K562 (cell line): ENCODE data around the gene NELFA. TPM values are rescaled to one million over a fixed set of nuclear protein-coding genes. Genes with fewer than 3 reads are reported as not detected.

Experiments used
- ATAC-seq: fragments of 200-7000 bp; cut with Tn5 transposase; 3 replicates; pipeline ENCODE4 v1.9.1; 2020; ENCODE audit warnings: moderate library complexity
- BruUV-seq: library from RNA; stranded (reverse); fragments of 400-500 nt; replicated peaks from 2 replicates; lab custom pipeline; 2021; lab: Mats Ljungman, UMichigan
- CTCF ChIA-PET: fragments of 300-600 bp; formaldehyde crosslinking; extraction: SDS; loops from one replicate; lab custom pipeline; 2021; ENCODE audit warnings: low intra/inter-chr PET ratio; lab: Yijun Ruan, JAX
- POLR2A ChIA-PET: fragments of 300-600, 350-650 bp; sonication (Branson Sonifier 250); formaldehyde crosslinking; extraction: SDS; loops from one replicate; lab custom pipeline; 2021; ENCODE audit warnings: antibody characterized with exemption, inconsistent platforms; lab: Yijun Ruan, JAX
- DNase-seq, 4 experiments: peaks; one replicate each; pipeline versions ENCODE4 v3.0.0 to v3.0.0-alpha.2; 2011 to 2018; ENCODE audit warnings: low spot score in 3 of 4, mixed read lengths in 3 of 4; ENCODE audit errors: extremely low read depth in 1 of 4
- FAIRE-seq: peaks from 2 replicates; lab custom pipeline; 2011; peaks lifted over from hg19 to GRCh38; lab: Jason Lieb, UNC
- H2AFZ ChIP-seq: 2 replicates; pipeline ENCODE4 v1.6.0; 2011; ENCODE audit warnings: low read depth, low read length, control low read depth, inconsistent platforms
- H3K27ac ChIP-seq: fragments of 200-600 bp; 3 replicates; pipeline ENCODE4 v1.8.0; 2011; ENCODE audit warnings: low read depth, mild to moderate bottlenecking, control low read depth, inconsistent platforms, low read length, moderate library complexity, mixed read lengths; ENCODE audit errors: extremely low read depth
- H3K27me3 ChIP-seq, 2 experiments: fragments of 300-600 bp in 1 of 2; 2 replicates in 1 of 2; 3 replicates in 1 of 2; pipeline versions ENCODE4 v1.6.0 to v1.8.0; 2011; ENCODE audit warnings: inconsistent platforms in 2 of 2, low read length in 2 of 2, mild to moderate bottlenecking in 1 of 2, mixed read lengths in 1 of 2, moderate library complexity in 1 of 2; ENCODE audit not compliant: control insufficient read depth in 2 of 2, insufficient read depth in 2 of 2
- H3K36me3 ChIP-seq: fragments of 300-600 bp; 3 replicates; pipeline ENCODE4 v1.8.0; 2011; ENCODE audit warnings: mild to moderate bottlenecking, low read length, inconsistent platforms; ENCODE audit not compliant: control insufficient read depth, insufficient read depth
- H3K4me1 ChIP-seq, 2 experiments: fragments of 200-600 bp in 1 of 2; replicated peaks in 1 of 2; 2 replicates in 1 of 2; 3 replicates in 1 of 2; pipeline versions ENCODE4 v1.5.1 to v1.8.0; 2011; ENCODE audit warnings: inconsistent platforms in 2 of 2, low read length in 2 of 2, mild to moderate bottlenecking in 1 of 2, mixed read lengths in 1 of 2, moderate library complexity in 1 of 2; ENCODE audit not compliant: control insufficient read depth in 2 of 2, insufficient read depth in 2 of 2
- H3K4me2 ChIP-seq: 2 replicates; pipeline ENCODE4 v1.6.1; 2011; ENCODE audit warnings: low read length, control low read depth, inconsistent platforms, mixed read lengths; ENCODE audit not compliant: insufficient read depth
- H3K4me3 ChIP-seq: fragments of 200-600 bp; sonication (generic), shearing (Covaris generic); 2 replicates; pipeline ENCODE4 v1.5.1; 2016; ENCODE audit warnings: control low read depth, inconsistent platforms
- H3K79me2 ChIP-seq: fragments of 200-600 bp; 3 replicates; pipeline ENCODE4 v1.8.0; 2011; ENCODE audit warnings: low read length, inconsistent platforms; ENCODE audit not compliant: control insufficient read depth, insufficient read depth
- H3K9ac ChIP-seq, 2 experiments: 2 replicates each; pipeline versions ENCODE4 v1.6.0 to v1.6.1; 2011; ENCODE audit warnings: low read depth in 2 of 2, low read length in 2 of 2, control low read depth in 1 of 2, inconsistent platforms in 1 of 2, mild to moderate bottlenecking in 1 of 2, mixed read lengths in 1 of 2; ENCODE audit not compliant: insufficient read depth in 1 of 2
- H3K9me1 ChIP-seq: one replicate; pipeline ENCODE4 v1.6.0; 2011; ENCODE audit warnings: inconsistent platforms, mild to moderate bottlenecking, low read length, moderate library complexity; ENCODE audit not compliant: control insufficient read depth, insufficient read depth
- H3K9me3 ChIP-seq: replicated peaks from 2 replicates; pipeline ENCODE4 v1.5.1; 2011; ENCODE audit warnings: low read depth, low read length, inconsistent platforms; ENCODE audit not compliant: control insufficient read depth, insufficient read depth
- H4K20me1 ChIP-seq: replicated peaks from 2 replicates; pipeline ENCODE4 v1.6.1; 2011; ENCODE audit warnings: low read length, inconsistent platforms, mixed read lengths; ENCODE audit not compliant: control insufficient read depth, insufficient read depth
- CTCFL ChIP-seq: IDR thresholded peaks from 2 replicates; pipeline ENCODE4 v1.6.1; 2011; ENCODE audit warnings: borderline replicate concordance, low read depth, mild to moderate bottlenecking, moderate library complexity, low read length; ENCODE audit not compliant: insufficient read depth, poor library complexity, severe bottlenecking
- CXXC5 ChIP-seq: fragments of 250-450 bp; sonication (Bioruptor Pico); IDR thresholded peaks from 2 replicates; pipeline ENCODE4 v1.8.0; 2022; ENCODE audit warnings: inconsistent platforms, mild to moderate bottlenecking, moderate library complexity
- ETV5 ChIP-seq: sonication (generic); formaldehyde crosslinking; IDR thresholded peaks from 2 replicates; pipeline ENCODE4 v1.4.0; 2020; ENCODE audit warnings: low read depth, mild to moderate bottlenecking, missing genetic modification reagents
- FOXO4 ChIP-seq: fragments of 450-650 bp; formaldehyde crosslinking; IDR thresholded peaks from 2 replicates; pipeline ENCODE4 v1.4.0; 2020; ENCODE audit warnings: mild to moderate bottlenecking, moderate library complexity
- POLR2G ChIP-seq: fragments of 200-400 bp; formaldehyde crosslinking; IDR thresholded peaks from 2 replicates; pipeline ENCODE4 v1.6.1; 2017; ENCODE audit warnings: low read depth, mild to moderate bottlenecking, antibody characterized with exemption, low read length, moderate library complexity
- RBM15 ChIP-seq: fragments of 200-400 bp; formaldehyde crosslinking; IDR thresholded peaks from 2 replicates; pipeline ENCODE4 v1.6.1; 2018; ENCODE audit warnings: mild to moderate bottlenecking, low read length, moderate library complexity; ENCODE audit not compliant: insufficient read depth
- ZC3H11A ChIP-seq: IDR thresholded peaks from 2 replicates; pipeline ENCODE4 v1.6.1; 2012; ENCODE audit warnings: low read depth, low read length, improper control_type of control experiment
- ZNF830 ChIP-seq: fragments of 250-450 bp; sonication (Bioruptor Pico); IDR thresholded peaks from 2 replicates; pipeline ENCODE4 v1.5.0; 2021; ENCODE audit warnings: mild to moderate bottlenecking
- whole genome bisulfite sequencing: fragments of 100-300 bp; shearing (Covaris generic); methylation state at CpG from one replicate; pipeline ENCODE4 v1.1.6; 2016; ENCODE audit warnings: low coverage, mixed read lengths; ENCODE audit not compliant: insufficient coverage; ENCODE audit errors: missing lambda C conversion rate; 5-methylcytosine and 5-hydroxymethylcytosine counted together
- in situ Hi-C: fragments of 300-500 bp; cut with MboI; formaldehyde crosslinking; loops from 4 replicates; pipeline ENCODE4 v1.15.0; 2018; ENCODE audit warnings: inconsistent platforms, mixed read lengths
- intact Hi-C: fragments of 100-400 bp; cut with micrococcal nuclease; formaldehyde crosslinking; loops from 2 replicates; pipeline ENCODE4 v1.14.2; 2022
- polyA plus RNA-seq, 8 experiments: library from polyadenylated mRNA; depleted of rRNA in 4 of 8; stranded (reverse) in 5 of 8; unstranded in 3 of 8; fragments of >200 nt; fragmentation: Nextera tagmentation in 2 of 8; fragmentation: Illumina TruSeq in 1 of 8; extraction: Ambion mirVana in 2 of 8; extraction: Trizol in 1 of 8; gene quantifications; 2 replicates each; pipeline versions ENCODE4 v1.2.1 to v1.2.3, GENCODE V29; 2011 to 2014; ENCODE audit warnings: inconsistent platforms in 1 of 8, missing spikeins in 1 of 8
- total RNA-seq, 7 experiments: library from RNA; depleted of rRNA in 6 of 7; stranded (reverse); fragments of >200 nt in 6 of 7; fragmentation: Illumina TruSeq in 2 of 7; extraction: Trizol in 2 of 7; gene quantifications; 2 replicates each; pipeline versions ENCODE4 v1.2.1 to v1.2.3, GENCODE V29; 2011 to 2021; ENCODE audit warnings: low replicate concordance in 1 of 7

NELFA gene
- total and polyA plus RNA-seq, 9 of the 15 experiments (the other 6 are each of a cell fraction or from before 2014, with no cell fraction given), result 0.76 to 59.6 (median 14.8) TPM

GRCh38 chr4:1972414-1972813 lies 36.4 kb downstream of the NELFA start:
- FAIRE-seq (no peak), DNase-seq (no peak), ATAC-seq (no peak)
- H3K4me1 ChIP-seq, result no peaks in the 10 kb centered on the region
- H3K79me2 ChIP-seq, result no peaks in the 10 kb centered on the region
- H3K4me2 ChIP-seq, result no peak overlapping the region
- H3K36me3 ChIP-seq, result peaks cover 97% of the 10 kb centered on the region
- no peak overlapping the region for H3K4me3 ChIP-seq
- H2AFZ ChIP-seq, result no peak overlapping the region
- no peak overlapping the region for H3K9ac ChIP-seq
- ChIA-PET CTCF (no interaction called here), POLR2A (interaction anchor here (1.2 to 1.5 kb wide), 2 partner anchors 8 to 28 kb away, joined by 3 to 4 read pairs; no protein-coding TSS in a partner anchor)
- TF ChIP-seq CXXC5 (CRISPR knock-in tag) (no peak), ZNF830 (no peak), ZC3H11A (no peak), POLR2G (peak; percentile 47), RBM15 (no peak), FOXO4 (CRISPR knock-in tag) (no peak), CTCFL (no peak), ETV5 (CRISPR knock-in tag) (no peak)
- no TSS peak for BruUV-seq
- H3K27me3 ChIP-seq, result no peaks in the 10 kb centered on the region
- no peaks in the 10 kb centered on the region for H3K9me1 ChIP-seq
- H3K27ac ChIP-seq, result no peak overlapping the region
- WGBS, result 95% methylated on average over 10 of the region's 10 CpGs
- H4K20me1 ChIP-seq, result no peaks in the 10 kb centered on the region; the same call in 1 of the 2 replicates
- intact Hi-C loops, result no loop called here
- in situ Hi-C loops, result no loop called here
- H3K9me3 ChIP-seq, result no peaks in the 10 kb centered on the region
